Esophagus squamous epithelium (tissue), 5 donors: ENCODE results near the gene CMBL. TPM values are rescaled to one million over a fixed set of nuclear protein-coding genes. Genes with fewer than 3 reads are reported as not detected.
"Not testable (repeated sequence)": the region's sequence is repeated elsewhere in the genome, so short reads cannot be mapped to it uniquely, and the experiment has no call there.

ENCODE experiments used
- DNase-seq: peaks from one replicate; lab custom pipeline; 2025; lab: John Stamatoyannopoulos, UW
- H3K27ac ChIP-seq, 4 donors: fragments of 200-600 bp; sonication (generic); one replicate each; pipeline ENCODE4 v1.5.1; 2016 to 2019; ENCODE audit warnings: mild to moderate bottlenecking in 1 of 4
- H3K27me3 ChIP-seq, 4 donors: fragments of 200-600 bp; sonication (generic); 1 replicate in 3 of 4; 2 replicates in 1 of 4; pipeline versions ENCODE4 v1.5.1 to v1.6.0; 2017 to 2021; ENCODE audit warnings: antibody characterized with exemption in 1 of 4
- H3K36me3 ChIP-seq, 3 donors: fragments of 200-600 bp; sonication (generic); one replicate each; pipeline ENCODE4 v1.5.1; 2016 to 2019
- H3K4me1 ChIP-seq, 3 donors: fragments of 200-600 bp; sonication (generic); one replicate each; pipeline ENCODE4 v1.5.1; 2017 to 2019
- H3K4me3 ChIP-seq, 4 donors: fragments of 200-600 bp; sonication (generic); 1 replicate in 3 of 4; 2 replicates in 1 of 4; pipeline ENCODE4 v1.5.1; 2016 to 2019; ENCODE audit warnings: mild to moderate bottlenecking in 2 of 4, moderate library complexity in 1 of 4
- H3K9me3 ChIP-seq, 3 donors: fragments of 200-600 bp; sonication (generic); one replicate each; pipeline ENCODE4 v1.5.1; 2016 to 2019
- POLR2A ChIP-seq, 4 donors: fragments of 450-650 bp; IDR thresholded peaks; one replicate each; pipeline ENCODE4 v1.6.1; 2017; ENCODE audit warnings: antibody characterized with exemption in 4 of 4, mild to moderate bottlenecking in 4 of 4, moderate library complexity in 3 of 4
- WGBS, 2 donors: methylation state at CpG; one replicate each; pipeline ENCODE4 v1.1.5; 2018; 5-methylcytosine and 5-hydroxymethylcytosine counted together
- intact Hi-C: fragments of 100-400 bp; cut with DNase I; formaldehyde crosslinking; loops from one replicate; pipeline ENCODE4 v1.15.0; 2022
- total RNA-seq, 4 donors: library from RNA; depleted of rRNA; stranded (reverse); fragments of >200 nt; gene quantifications; one replicate each; pipeline ENCODE4 v1.1.0, GENCODE V29; 2016
- TF ChIP-seq, protein P1 (sequence below), 6 experiments: fragments of 450-650 bp in 4 of 6; fragments of 200-600 bp in 2 of 6; sonication (generic) in 2 of 6; IDR thresholded peaks; one replicate each; pipeline ENCODE4 v1.5.1; 2016 to 2019; ENCODE audit warnings: antibody characterized with exemption in 6 of 6, mild to moderate bottlenecking in 4 of 6, moderate library complexity in 4 of 6
- donor health status: DM: yes; HTN: yes; CAD: no.

Gene CMBL
- total RNA-seq, 4 donors from 2014 or later, result 1.1 to 2.1 (median 1.8) TPM

DNA sequence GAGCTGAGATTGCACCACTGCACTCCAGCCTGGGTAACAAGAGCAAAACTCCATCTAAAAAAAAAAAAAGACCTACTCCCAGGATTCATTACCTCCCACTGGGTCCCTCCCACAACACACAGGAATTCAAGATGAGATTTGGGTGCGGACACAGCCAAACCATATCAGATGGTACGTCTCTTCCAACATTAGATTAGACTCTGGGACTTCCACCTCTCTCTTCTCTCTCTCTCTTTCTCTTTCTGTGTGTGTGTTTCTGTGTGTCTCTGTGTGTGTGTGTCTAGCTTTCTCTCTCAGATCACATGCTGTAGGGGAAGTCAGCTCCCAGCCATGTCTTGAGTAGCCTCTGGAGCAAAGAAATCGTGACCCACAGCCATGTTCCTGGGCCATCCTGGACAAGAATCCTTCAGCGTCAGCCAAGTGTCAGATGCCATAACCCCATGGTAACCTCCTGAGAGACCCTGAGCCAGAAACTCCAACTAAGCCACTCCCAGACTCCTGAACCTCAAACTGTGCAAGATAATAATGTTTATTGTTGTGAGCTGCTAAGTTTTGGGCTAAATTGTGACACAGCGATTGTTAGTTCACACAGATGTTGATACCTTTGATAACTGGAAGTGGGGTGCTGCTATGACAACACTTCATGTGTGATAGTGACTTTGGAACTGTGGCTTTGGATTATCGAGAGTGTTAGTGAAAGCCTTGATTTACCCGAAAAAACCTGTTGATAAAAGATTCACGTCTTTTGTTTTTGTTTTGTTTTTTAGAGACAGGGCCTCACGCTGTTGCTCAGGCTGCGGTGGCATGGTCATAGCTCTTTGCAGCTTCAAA lies 4.1 kb upstream of the CMBL start:
- no peak for TF ChIP-seq POLR2A (IDR thresholded peaks at IDR 0.05)
- TF ChIP-seq, protein P1, sequence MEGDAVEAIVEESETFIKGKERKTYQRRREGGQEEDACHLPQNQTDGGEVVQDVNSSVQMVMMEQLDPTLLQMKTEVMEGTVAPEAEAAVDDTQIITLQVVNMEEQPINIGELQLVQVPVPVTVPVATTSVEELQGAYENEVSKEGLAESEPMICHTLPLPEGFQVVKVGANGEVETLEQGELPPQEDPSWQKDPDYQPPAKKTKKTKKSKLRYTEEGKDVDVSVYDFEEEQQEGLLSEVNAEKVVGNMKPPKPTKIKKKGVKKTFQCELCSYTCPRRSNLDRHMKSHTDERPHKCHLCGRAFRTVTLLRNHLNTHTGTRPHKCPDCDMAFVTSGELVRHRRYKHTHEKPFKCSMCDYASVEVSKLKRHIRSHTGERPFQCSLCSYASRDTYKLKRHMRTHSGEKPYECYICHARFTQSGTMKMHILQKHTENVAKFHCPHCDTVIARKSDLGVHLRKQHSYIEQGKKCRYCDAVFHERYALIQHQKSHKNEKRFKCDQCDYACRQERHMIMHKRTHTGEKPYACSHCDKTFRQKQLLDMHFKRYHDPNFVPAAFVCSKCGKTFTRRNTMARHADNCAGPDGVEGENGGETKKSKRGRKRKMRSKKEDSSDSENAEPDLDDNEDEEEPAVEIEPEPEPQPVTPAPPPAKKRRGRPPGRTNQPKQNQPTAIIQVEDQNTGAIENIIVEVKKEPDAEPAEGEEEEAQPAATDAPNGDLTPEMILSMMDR (IDR thresholded peaks at IDR 0.05), result no peak
- H3K27me3 ChIP-seq, result peaks cover 0 to 7% (median 0%) of the 10 kb centered on the region in 4 donors
- no peaks in the 10 kb centered on the region for H3K9me3 ChIP-seq
- intact Hi-C loops, result no loop called here
- 81 to 82% methylated on average over 10 of the region's 10 CpGs for WGBS, 2 donors
- H3K4me1 ChIP-seq, result peaks cover 4 to 27% (median 5%) of the 10 kb centered on the region in 3 donors
- no peak overlapping the region for H3K4me3 ChIP-seq
- H3K36me3 ChIP-seq, result no peaks in the 10 kb centered on the region
- DNase-seq, result no peak
- no peak overlapping the region for H3K27ac ChIP-seq

DNA sequence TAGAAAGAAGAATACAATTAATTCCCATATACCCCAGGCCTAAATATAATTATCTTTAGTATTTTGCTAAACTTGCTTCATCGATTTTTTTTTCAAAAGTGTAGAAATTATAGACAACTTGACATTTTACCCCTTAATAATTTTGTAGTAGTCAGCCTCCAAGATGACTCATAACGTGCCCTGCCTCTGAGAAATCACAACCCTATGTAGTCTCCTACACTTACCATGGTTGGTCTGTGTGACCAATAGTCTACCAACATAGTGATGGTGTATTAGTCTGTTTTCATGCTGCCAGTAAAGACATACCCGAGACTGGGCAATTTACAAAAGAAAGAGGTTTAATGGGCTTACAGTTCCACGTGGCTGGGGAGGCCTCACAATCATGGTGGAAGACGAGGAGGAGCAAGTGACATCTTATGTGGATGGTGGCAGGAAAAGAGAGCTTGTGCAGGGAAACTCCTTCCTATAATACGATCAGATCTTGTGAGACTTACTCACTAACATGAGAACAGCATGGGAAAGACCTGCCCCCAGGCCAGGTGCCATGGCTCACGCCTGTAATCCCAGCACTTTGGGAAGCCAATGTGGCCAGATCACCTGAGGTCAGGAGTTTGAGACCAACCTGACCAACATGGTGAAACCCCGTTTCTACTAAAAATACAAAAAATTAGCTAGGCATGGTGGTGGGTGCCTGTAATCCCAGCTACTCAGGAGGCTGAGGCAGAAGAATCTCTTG lies 3.3 kb upstream of the CMBL start:
- H3K27ac ChIP-seq, H3K27me3 ChIP-seq, H3K9me3 ChIP-seq, DNase-seq, intact Hi-C loops, H3K36me3 ChIP-seq, H3K4me3 ChIP-seq: not testable (repeated sequence)
- H3K4me1 ChIP-seq, result peaks cover 11 to 35% (median 12%) of the 10 kb centered on the region in 3 donors
- WGBS, 2 donors, result 70 to 71% methylated on average over 7 to 8 of the region's 8 CpGs

DNA sequence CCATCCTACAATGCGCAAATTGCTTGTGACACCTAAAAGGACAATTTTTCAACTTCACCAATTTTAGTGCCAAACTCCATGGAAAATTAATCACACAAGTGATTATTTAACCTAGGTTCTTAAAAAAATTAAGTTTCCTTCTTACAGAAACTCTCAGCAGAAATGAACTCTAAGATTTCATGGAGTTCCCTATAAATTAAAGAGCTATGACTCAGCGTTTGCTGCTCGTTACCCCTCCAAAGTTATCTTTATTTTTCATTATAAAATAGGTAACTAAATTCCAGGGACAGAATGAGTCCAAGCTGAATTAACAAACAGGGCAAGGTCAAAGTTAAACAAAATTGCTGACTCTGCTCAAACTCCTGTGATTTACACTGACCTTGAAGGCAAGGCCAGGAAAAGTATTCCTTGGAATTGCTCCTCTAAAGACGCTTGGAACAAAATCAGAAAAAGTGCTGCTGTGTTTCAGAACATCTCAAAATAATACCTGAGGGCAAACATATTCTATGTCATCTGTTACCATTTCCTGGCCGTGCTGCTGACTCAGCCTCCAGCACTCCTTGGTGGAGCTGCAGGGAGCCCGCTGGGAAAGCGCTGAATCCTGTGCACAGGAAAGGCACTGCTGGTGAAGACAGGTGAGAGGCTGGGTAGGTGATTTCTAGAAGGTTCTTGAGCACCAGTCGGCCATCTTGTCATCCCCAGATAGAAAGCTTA lies 2.5 kb upstream of the CMBL start:
- no peak for DNase-seq

DNA sequence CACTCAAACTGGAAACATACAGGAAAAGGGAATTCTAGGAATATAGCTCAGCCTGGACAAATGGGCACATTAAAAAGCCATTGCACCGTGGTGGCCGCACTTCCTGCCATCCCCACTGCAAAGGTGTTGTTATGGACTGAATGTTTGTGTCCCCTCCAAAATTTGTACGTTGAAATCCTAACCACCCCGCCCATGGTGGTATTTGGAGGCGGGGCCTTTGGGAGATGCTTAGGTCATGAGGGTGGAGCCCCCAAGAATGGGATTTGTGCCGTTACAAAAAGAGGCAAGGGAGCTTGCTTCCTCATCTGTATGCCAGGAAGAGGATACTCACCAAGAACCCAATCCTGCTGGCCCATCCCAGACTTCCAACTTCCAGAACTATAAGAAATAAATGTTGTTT lies 1.1 kb upstream of the CMBL start:
- Histone ChIP-seq H3K27me3 (peaks cover 0 to 7% (median 0%) of the 10 kb centered on the region in 4 donors), H3K9me3 (no peaks in the 10 kb centered on the region), H3K27ac (no peak overlapping the region), H3K4me1 (peaks cover 11 to 39% (median 13%) of the 10 kb centered on the region in 3 donors), H3K36me3 (no peaks in the 10 kb centered on the region), H3K4me3 (no peak overlapping the region)
- DNase-seq, result no peak
- intact Hi-C loops, result no loop called here
- no peak for TF ChIP-seq POLR2A (IDR thresholded peaks at IDR 0.05)
- TF ChIP-seq, protein P1 (IDR thresholded peaks at IDR 0.05), result no peak
- 81 to 87% methylated on average over 5 to 6 of the region's 6 CpGs for WGBS, 2 donors

More for the DNA sequence above, 2.5 kb upstream of the CMBL start:
- Histone ChIP-seq H3K27ac (peak overlapping the region in 1 of 4 donors; percentile 29), H3K36me3 (no peaks in the 10 kb centered on the region), H3K4me1 (peaks cover 11 to 39% (median 13%) of the 10 kb centered on the region in 3 donors), H3K27me3 (peaks cover 0 to 7% (median 0%) of the 10 kb centered on the region in 4 donors), H3K4me3 (no peak overlapping the region), H3K9me3 (no peaks in the 10 kb centered on the region)
- 35 to 54% methylated on average over 8 of the region's 8 CpGs for WGBS, 2 donors
- no peak for TF ChIP-seq POLR2A (IDR thresholded peaks at IDR 0.05)
- TF ChIP-seq, protein P1 (IDR thresholded peaks at IDR 0.05), result no peak
- intact Hi-C loops, result no loop called here

DNA sequence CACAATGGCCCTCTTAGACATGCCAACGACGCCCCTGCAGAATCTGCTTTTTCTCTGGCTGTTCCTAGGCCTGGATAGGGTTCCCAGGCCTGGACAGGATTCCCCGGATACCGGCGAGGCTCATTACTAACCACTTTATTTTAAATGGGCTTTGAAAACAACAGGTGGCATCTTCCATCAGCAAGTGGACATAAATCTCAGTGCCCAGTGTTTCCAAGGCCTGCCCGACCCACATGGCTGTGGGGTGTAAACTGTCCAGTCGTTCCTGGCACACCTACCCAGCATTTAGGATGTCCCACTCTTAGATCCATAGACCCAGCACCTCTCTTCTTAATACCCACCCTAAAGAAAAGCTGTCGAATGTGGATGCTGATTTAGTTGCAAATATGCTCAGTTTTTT lies 896 bp downstream of the CMBL start:
- intact Hi-C loops, result no loop called here
- peak overlapping the region in 3 of 4 donors; percentile 69 to 81 (median 75) for H3K27ac ChIP-seq
- H3K36me3 ChIP-seq, result no peaks in the 10 kb centered on the region
- H3K9me3 ChIP-seq, result no peaks in the 10 kb centered on the region
- WGBS, 2 donors, result 53 to 74% methylated on average over 8 of the region's 8 CpGs
- DNase-seq, result no peak
- peak overlapping the region; percentile 43 to 72 (median 57) for H3K4me3 ChIP-seq
- H3K4me1 ChIP-seq, result peaks cover 11 to 50% (median 13%) of the 10 kb centered on the region in 3 donors
- peaks cover 0 to 7% (median 0%) of the 10 kb centered on the region in 4 donors for H3K27me3 ChIP-seq
- TF ChIP-seq, protein P1 (IDR thresholded peaks at IDR 0.05), result no peak
- TF ChIP-seq POLR2A (IDR thresholded peaks at IDR 0.05), result no peak
